ENCODE measurements around the gene UNK. TPM values are rescaled to one million over a fixed set of nuclear protein-coding genes. Genes with fewer than 3 reads are reported as not detected.

UNK gene
- total RNA-seq, 1 experiment from 2014 or later = 32.1 TPM

- Histone ChIP-seq H3K4me3 (ENCODE audit: low read depth in 2 of 2, low read length in 2 of 2) (no peak overlapping the region), H3K4me1 (ENCODE audit: control insufficient read depth, insufficient read depth, low read length) (peaks cover 37% of the 10 kb centered on the region), H3K27ac (ENCODE audit: low read length) (peak overlapping the region; percentile 88; the same call in 1 of the 2 replicates), H3K27me3 (ENCODE audit: control insufficient read depth, insufficient read depth, low read length) (no peaks in the 10 kb centered on the region), H3K9me3 (ENCODE audit: control insufficient read depth, insufficient read depth, low read depth, low read length) (no peaks in the 10 kb centered on the region), H3K36me3 (ENCODE audit: control insufficient read depth, insufficient read depth, low read length) (no peaks in the 10 kb centered on the region; the same call in 1 of the 2 replicates)
- in situ Hi-C loops (cut with HindIII; ENCODE audit: low pct_unique_long_range_greater_than_20kb, low sequenced_read_pairs) = no loop called here
- CTCF ChIA-PET = interaction anchor here (0.6 to 1.0 kb wide), 2 partner anchors 13 to 122 kb away, joined by 3 to 6 read pairs; no protein-coding TSS in a partner anchor
- intact Hi-C loops (cut with micrococcal nuclease; ENCODE audit: unreplicated experiment) = no loop called here
- no peak for ATAC-seq
- TF ChIP-seq REST (IDR thresholded peaks at IDR 0.05; ENCODE audit: insufficient read depth in 1 of 2, low read depth in 2 of 2, low read length in 1 of 2) (peak; percentile 68 to 73), CTCF (IDR thresholded peaks at IDR 0.05) (no peak), SIN3A (IDR thresholded peaks at IDR 0.05; ENCODE audit: borderline replicate concordance, insufficient read depth, low read depth, low read length) (no peak), TCF7L2 (IDR thresholded peaks at IDR 0.05; ENCODE audit: low read depth, low read length) (no peak), POLR2AphosphoS5 (IDR thresholded peaks at IDR 0.05; ENCODE audit: low read depth, low read length) (no peak; the same call in 1 of the 2 replicates)
- DNase-seq (ENCODE audit: low read depth, low spot score) = no peak
- BruUV-seq (replicated peaks) = no TSS peak
- POLR2A ChIA-PET = interaction anchor here (0.6 kb wide), 1 partner anchor 12 kb away, joined by 3 read pairs; no protein-coding TSS in a partner anchor
These were observed 89.9 kb downstream of the UNK start for GRCh38 chr17:75874323-75875181.

Small RNA genes lying within 50 kb of the gene (microRNA-seq; reads per million reads assigned to microRNA genes)
- 1.3 reads per million for gene MIR4738 (ENCODE audit: unreplicated experiment)

Other genes with a start within 250 kb of the UNK start
- gene MYO15B, start 197.0 kb upstream of the UNK start, total RNA-seq (2021; ENCODE audit: unreplicated experiment) = 26.5 TPM
- 0.10 TPM for gene SMIM5, start 151.4 kb upstream of the UNK start, total RNA-seq (2021; ENCODE audit: unreplicated experiment)
- gene RECQL5, start 117.7 kb upstream of the UNK start, total RNA-seq (2021; ENCODE audit: unreplicated experiment) = 46.1 TPM
- 138 TPM for gene SAP30BP, start 117.5 kb upstream of the UNK start, total RNA-seq (2021; ENCODE audit: unreplicated experiment)
- 100 TPM for gene ITGB4, start 63.3 kb upstream of the UNK start, total RNA-seq (2021; ENCODE audit: unreplicated experiment)
- 35.8 TPM for gene GALK1, start 19.6 kb upstream of the UNK start, total RNA-seq (2021; ENCODE audit: unreplicated experiment)
- 12.7 TPM for gene UNC13D, start 59.6 kb downstream of the UNK start, total RNA-seq (2021; ENCODE audit: unreplicated experiment)
- gene WBP2, start 70.5 kb downstream of the UNK start, total RNA-seq (2021; ENCODE audit: unreplicated experiment) = 163 TPM
- 125 TPM for gene TRIM47, start 93.8 kb downstream of the UNK start, total RNA-seq (2021; ENCODE audit: unreplicated experiment)
- 48.6 TPM for gene TRIM65, start 112.1 kb downstream of the UNK start, total RNA-seq (2021; ENCODE audit: unreplicated experiment)
- gene MRPL38, start 120.1 kb downstream of the UNK start, total RNA-seq (2021; ENCODE audit: unreplicated experiment) = 165 TPM
- 32.5 TPM for gene FBF1, start 156.2 kb downstream of the UNK start, total RNA-seq (2021; ENCODE audit: unreplicated experiment)
- gene ACOX1, start 194.4 kb downstream of the UNK start, total RNA-seq (2021; ENCODE audit: unreplicated experiment) = 53.5 TPM
- gene TEN1, start 194.4 kb downstream of the UNK start, total RNA-seq (2021; ENCODE audit: unreplicated experiment) = 41.3 TPM
- gene CDK3, start 216.0 kb downstream of the UNK start, total RNA-seq (2021; ENCODE audit: unreplicated experiment) = 11.9 TPM
- 36.4 TPM for gene EVPL, start 242.5 kb downstream of the UNK start, total RNA-seq (2021; ENCODE audit: unreplicated experiment)

Measured in Panc1 (cell line).